HUES48 (cell line): Measurements from ENCODE around the gene MCOLN2.
"Not testable (repeated sequence)": the region's sequence is repeated elsewhere in the genome, so short reads cannot be mapped to it uniquely, and the experiment has no call there.

Experiments
- H3K27ac ChIP-seq: one replicate; pipeline ENCODE4 v1.7.0; 2013; ENCODE audit warnings: low read depth, low read length, inconsistent platforms
- H3K27me3 ChIP-seq: 2 replicates; pipeline ENCODE4 v1.6.1; 2013; ENCODE audit warnings: mild to moderate bottlenecking, low read length; ENCODE audit not compliant: control insufficient read depth, insufficient read depth
- H3K36me3 ChIP-seq: 2 replicates; pipeline ENCODE4 v1.6.1; 2013; ENCODE audit warnings: low read length; ENCODE audit not compliant: control insufficient read depth, insufficient read depth
- H3K4me1 ChIP-seq: 2 replicates; pipeline ENCODE4 v1.6.1; 2013; ENCODE audit warnings: mild to moderate bottlenecking, low read length; ENCODE audit not compliant: control insufficient read depth, insufficient read depth
- H3K4me3 ChIP-seq: 2 replicates; pipeline ENCODE4 v1.5.1; 2013; ENCODE audit warnings: mild to moderate bottlenecking, low read depth, low read length
- H3K9ac ChIP-seq: 2 replicates; pipeline ENCODE4 v1.6.1; 2013; ENCODE audit warnings: mild to moderate bottlenecking, low read depth, low read length, moderate library complexity
- H3K9me3 ChIP-seq: 2 replicates; pipeline ENCODE4 v1.6.1; 2013; ENCODE audit warnings: low read length; ENCODE audit not compliant: control insufficient read depth, insufficient read depth

MCOLN2 gene

DNA sequence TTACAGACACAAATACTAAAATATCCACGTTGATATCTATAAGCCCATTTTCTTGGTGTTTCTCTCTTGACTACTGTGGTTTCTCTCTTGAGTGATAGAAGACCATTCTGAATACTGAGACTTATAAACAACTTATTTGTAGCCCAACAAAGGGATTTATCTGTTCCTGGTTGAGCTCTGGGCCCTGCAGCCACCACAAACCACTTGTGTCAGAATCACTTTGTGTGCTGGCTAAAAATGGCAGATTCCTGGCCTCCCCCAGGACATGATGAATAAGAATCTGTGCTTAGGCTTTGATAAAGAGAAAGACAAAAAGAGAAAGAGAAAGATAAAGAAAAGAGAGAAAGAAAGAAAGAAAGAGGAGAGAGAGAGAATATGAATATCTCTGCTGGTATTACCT is 18.9 kb upstream of the MCOLN2 start:
- H3K4me1 ChIP-seq = no peaks in the 10 kb centered on the region
- no peak overlapping the region for H3K27ac ChIP-seq
- H3K9me3 ChIP-seq = no peaks in the 10 kb centered on the region
- H3K27me3 ChIP-seq = no peaks in the 10 kb centered on the region
- H3K9ac ChIP-seq = no peak overlapping the region
- H3K4me3 ChIP-seq = no peak overlapping the region
- H3K36me3 ChIP-seq = no peaks in the 10 kb centered on the region

DNA sequence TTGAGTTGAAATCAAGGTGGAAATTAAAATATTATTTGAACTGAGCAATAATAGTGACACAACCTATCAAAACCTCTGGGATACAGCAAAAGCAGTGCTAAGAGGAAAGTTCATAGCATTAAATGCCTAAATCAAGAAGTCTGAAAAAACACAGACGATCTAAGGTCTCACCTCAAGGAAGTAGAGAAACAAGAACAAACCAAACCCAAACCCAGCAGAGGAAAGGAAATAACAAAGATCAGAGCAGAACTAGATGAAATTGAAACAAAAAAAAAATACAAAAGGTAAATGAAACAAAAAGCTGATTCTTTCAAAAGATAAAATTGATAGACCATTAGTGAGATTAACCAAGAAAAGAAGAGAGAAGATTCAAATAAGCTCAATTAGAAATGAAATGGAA is 8.7 kb upstream of the MCOLN2 start:
- H3K4me1 ChIP-seq, H3K9ac ChIP-seq, H3K4me3 ChIP-seq, H3K36me3 ChIP-seq, H3K27ac ChIP-seq, H3K9me3 ChIP-seq: not testable (repeated sequence)
- peaks cover 16% of the 10 kb centered on the region for H3K27me3 ChIP-seq

- Histone ChIP-seq H3K9ac (no peak overlapping the region), H3K27ac (no peak overlapping the region), H3K9me3 (no peaks in the 10 kb centered on the region), H3K4me1 (no peaks in the 10 kb centered on the region), H3K36me3 (no peaks in the 10 kb centered on the region), H3K4me3 (no peak overlapping the region), H3K27me3 (peaks cover 53% of the 10 kb centered on the region)
Measured at GRCh38 chr1:85001742-85002141, 4.8 kb upstream of the MCOLN2 start.

DNA sequence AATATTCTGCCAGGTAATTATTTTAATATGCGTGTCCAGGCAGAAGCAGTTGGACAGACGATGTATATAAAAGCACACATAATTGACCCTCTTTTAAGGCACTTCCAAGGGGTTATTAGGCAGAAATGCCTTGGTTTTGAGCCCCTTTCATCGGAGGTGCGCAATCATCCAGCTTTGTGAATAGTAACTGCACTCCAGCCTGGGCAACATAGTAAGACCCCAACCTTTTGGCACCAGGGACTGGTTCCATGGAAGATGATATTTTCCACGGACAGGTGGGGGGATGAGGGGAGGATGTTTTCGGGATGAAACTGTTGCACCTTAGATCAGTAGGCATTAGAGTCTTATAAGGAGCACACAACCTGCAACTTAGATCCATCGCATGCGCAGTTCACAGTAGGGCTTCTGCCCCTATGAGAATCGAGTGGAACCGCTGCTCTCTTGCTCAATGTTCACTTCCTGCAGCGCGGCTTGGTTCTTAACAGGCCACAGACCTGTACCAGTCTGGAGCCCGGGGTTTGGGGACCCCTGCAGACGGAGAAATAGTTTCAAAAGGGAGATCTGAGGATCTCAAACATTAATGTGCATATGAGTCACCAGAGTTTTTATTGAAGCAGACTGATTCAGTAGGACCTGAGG is 1.8 kb upstream of the MCOLN2 start:
- no peak overlapping the region for H3K27ac ChIP-seq
- no peaks in the 10 kb centered on the region for H3K36me3 ChIP-seq
- H3K9ac ChIP-seq = no peak overlapping the region
- peaks cover 5% of the 10 kb centered on the region; the same call in 1 of the 2 replicates for H3K4me1 ChIP-seq
- H3K9me3 ChIP-seq = no peaks in the 10 kb centered on the region
- H3K27me3 ChIP-seq = peaks cover 78% of the 10 kb centered on the region
- peak overlapping the region; percentile 58 for H3K4me3 ChIP-seq

DNA sequence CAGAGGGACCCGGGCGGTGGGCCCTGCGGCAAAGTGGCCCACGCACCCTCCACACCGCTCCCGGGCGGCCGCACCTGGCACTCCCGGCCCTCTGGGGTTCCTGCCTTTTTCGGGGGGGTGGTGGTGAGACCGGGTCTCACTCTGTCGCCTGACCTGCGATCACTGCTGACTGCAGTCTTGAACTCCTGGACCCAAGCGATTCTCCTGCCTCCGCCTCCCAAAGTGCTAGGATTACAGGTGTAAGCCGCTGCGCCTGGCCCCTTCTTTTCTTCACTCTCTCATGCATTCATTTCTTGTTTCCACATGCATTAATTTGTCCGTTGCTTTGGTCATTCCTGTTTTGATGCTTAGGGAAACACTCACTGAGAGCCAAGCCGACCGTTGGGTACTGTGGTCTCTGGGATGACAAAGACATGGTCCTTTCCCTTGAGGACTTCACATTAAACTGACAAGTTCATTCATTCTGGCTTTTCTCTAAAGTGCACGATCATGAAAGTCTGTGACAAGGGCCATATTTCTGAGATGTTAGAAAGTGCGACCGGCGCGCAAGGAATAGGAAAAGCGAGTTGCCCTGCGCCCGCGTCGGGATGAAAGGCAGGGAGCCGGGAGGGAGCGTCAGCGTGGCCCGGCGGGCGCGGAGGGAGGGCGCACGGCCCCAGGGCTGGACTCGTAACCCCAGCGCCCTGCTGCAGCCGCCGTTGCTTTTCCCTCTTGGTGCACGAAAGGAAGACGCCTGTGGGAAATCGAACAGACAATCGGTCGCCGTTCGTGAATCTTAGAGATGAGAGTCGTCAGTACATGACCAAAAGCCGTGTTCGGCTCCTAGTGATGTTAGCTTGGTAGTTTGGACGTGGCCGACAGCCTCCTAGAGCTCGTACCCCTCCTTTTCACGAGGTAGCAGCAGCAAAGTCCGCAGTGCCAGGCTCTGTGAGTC is 1.0 kb upstream of the MCOLN2 start:
- no peak overlapping the region for H3K27ac ChIP-seq
- H3K4me3 ChIP-seq = peak overlapping the region; percentile 58
- peaks cover 78% of the 10 kb centered on the region for H3K27me3 ChIP-seq
- H3K9me3 ChIP-seq = no peaks in the 10 kb centered on the region
- H3K9ac ChIP-seq = no peak overlapping the region
- H3K36me3 ChIP-seq = no peaks in the 10 kb centered on the region
- peaks cover 5% of the 10 kb centered on the region; the same call in 1 of the 2 replicates for H3K4me1 ChIP-seq

DNA sequence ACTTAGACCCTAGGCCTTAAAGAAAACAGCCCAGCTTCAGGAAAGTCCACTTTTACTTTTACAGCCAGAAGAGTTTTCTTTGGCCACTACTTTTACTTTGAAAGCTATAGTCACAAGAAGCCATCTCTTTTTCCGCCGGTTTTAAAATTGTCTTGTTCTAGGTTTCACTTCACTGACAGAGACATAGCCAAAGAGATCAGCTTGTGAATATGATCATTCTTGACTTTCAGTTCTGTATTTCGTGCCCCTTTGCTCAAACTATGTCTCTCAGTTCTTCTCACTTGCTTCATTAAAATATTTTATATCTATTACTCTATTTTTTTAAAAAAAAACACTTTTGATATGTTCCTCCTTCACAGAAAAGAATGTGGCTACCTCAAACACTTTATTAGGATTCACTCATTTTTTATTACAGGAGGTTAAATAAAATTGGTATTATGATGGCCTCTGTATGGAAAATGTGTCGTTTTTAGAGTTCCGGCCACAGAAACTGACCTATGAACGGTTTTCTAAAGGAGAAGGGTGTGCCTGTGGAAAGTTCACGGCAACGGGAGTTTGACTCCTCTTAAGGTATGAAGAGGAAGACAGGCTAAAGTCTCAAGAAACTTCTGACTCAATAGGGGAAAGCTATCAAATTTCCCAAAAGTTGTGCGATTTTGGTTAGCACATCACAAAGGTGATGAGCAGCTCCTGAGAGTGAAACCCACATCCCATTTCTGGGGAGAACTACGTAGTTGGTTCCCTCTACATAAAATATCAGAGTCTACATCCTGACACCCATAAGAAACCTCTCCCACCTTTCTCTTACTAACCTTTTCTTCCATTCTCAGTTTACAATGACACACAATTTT is 1.2 kb downstream of the MCOLN2 start:
- H3K4me1 ChIP-seq = peaks cover 5% of the 10 kb centered on the region; the same call in 1 of the 2 replicates
- H3K36me3 ChIP-seq = no peaks in the 10 kb centered on the region
- H3K27ac ChIP-seq = no peak overlapping the region
- H3K4me3 ChIP-seq = peak overlapping the region; percentile 58; the same call in 1 of the 2 replicates
- H3K9ac ChIP-seq = no peak overlapping the region
- no peaks in the 10 kb centered on the region for H3K9me3 ChIP-seq
- peaks cover 63% of the 10 kb centered on the region for H3K27me3 ChIP-seq

DNA sequence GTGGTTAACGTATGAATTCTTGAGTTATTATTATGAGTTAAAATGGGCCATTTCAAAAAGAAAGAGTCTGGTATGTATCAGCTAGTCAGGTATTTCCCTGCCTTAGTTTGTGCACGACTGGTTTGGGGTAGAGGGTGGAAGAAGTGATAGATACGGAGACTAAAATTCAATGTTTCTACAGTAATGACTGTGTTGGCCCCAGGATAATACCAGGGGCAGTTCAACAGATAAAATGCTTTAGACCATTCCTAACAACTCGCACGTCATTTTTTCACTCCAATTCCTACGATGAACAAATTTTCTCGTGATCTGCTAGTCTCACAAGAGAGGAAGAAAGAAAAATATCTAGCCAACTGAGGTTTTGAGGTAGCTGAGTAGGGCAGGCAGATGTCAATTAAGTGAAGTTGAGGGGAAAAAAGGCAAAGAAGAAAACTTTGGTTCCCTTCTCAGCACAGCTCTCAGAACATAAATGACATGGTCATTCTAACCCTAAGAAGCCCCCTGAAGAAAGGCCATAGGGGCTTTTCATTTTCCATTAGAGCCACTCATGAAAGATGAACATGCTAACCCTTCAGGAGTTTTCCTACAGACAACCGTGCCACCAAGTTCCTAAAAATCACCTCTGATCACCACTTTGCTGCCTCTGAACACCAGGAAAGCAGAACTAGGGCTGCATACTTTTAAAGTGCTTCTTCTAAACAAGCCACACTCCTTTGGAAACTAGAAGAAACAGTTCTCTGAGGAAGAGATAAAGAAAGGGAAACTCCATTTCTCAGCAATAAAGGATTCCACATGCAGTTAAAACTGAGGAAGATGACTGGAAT is 5.6 kb downstream of the MCOLN2 start:
- H3K9ac ChIP-seq = no peak overlapping the region
- no peak overlapping the region for H3K4me3 ChIP-seq
- peaks cover 21% of the 10 kb centered on the region for H3K27me3 ChIP-seq
- H3K4me1 ChIP-seq = peaks cover 5% of the 10 kb centered on the region; the same call in 1 of the 2 replicates
- H3K36me3 ChIP-seq = no peaks in the 10 kb centered on the region
- H3K9me3 ChIP-seq = no peaks in the 10 kb centered on the region
- H3K27ac ChIP-seq = no peak overlapping the region

- Histone ChIP-seq H3K4me3 (no peak overlapping the region), H3K9ac (no peak overlapping the region), H3K9me3 (no peaks in the 10 kb centered on the region), H3K27me3 (no peaks in the 10 kb centered on the region), H3K36me3 (no peaks in the 10 kb centered on the region), H3K4me1 (no peaks in the 10 kb centered on the region), H3K27ac (no peak overlapping the region)
Measured at GRCh38 chr1:84988588-84988987, 8.3 kb downstream of the MCOLN2 start.

GRCh38 chr1:84986561-84986960 is 10.4 kb downstream of the MCOLN2 start:
- not testable (repeated sequence) for H3K36me3 ChIP-seq, H3K4me3 ChIP-seq, H3K27me3 ChIP-seq, H3K27ac ChIP-seq, H3K9ac ChIP-seq, H3K4me1 ChIP-seq, H3K9me3 ChIP-seq

- H3K9ac ChIP-seq = no peak overlapping the region
- H3K27me3 ChIP-seq = no peaks in the 10 kb centered on the region
- no peaks in the 10 kb centered on the region for H3K36me3 ChIP-seq
- H3K27ac ChIP-seq = no peak overlapping the region
- no peaks in the 10 kb centered on the region for H3K9me3 ChIP-seq
- no peaks in the 10 kb centered on the region for H3K4me1 ChIP-seq
- H3K4me3 ChIP-seq = no peak overlapping the region
Measured at GRCh38 chr1:84985365-84985764, 11.5 kb downstream of the MCOLN2 start.
